GM04503 (cell line): ENCODE data around the gene LPAR3.

Experiments
- DNase-seq: peaks from one replicate; pipeline ENCODE4 v3.0.0-alpha.2; 2012; ENCODE audit warnings: low read depth

LPAR3 gene

DNA sequence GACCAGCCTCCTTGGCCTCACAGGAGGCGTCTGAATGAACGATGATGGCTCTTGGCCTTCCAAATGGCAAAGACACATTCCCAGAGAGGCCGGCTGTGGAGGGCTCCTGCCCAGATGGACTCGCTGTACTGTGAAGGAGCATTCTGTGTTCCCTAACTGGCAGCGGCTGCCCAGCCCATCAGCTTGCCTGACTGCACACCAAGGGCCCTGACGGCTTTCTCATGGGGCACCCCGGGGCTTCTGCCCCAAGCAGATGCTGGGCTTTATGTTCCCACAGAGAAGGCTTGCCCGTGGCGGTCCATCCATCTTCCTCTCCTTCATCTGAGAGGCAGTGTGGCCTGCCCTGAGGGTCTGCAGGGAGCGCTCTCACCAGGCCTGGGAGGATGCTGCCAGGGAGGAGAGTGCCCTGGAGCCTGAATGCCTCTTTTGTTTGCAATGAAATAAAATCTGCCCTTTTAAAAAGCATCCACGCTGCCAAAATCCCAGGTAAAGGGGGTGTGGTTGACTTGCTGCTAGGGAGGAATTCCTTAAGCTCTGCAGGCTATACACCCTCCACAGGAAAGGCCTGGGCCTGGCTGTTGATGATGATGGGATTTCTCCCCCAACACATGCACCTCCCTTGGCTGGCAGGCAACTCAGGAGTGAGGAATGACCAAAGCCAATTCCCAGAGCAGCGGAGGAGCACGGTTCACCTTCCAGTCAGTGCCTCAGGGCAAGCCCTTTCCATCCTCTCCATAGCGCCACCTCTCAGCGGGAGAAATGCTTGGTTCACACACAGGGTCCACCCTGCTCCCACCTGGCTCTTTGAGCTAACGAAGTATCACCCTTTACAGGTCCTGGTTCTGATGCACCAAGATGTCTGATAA, 118.1 kb downstream of the LPAR3 start:
- DNase-seq = no peak

DNA sequence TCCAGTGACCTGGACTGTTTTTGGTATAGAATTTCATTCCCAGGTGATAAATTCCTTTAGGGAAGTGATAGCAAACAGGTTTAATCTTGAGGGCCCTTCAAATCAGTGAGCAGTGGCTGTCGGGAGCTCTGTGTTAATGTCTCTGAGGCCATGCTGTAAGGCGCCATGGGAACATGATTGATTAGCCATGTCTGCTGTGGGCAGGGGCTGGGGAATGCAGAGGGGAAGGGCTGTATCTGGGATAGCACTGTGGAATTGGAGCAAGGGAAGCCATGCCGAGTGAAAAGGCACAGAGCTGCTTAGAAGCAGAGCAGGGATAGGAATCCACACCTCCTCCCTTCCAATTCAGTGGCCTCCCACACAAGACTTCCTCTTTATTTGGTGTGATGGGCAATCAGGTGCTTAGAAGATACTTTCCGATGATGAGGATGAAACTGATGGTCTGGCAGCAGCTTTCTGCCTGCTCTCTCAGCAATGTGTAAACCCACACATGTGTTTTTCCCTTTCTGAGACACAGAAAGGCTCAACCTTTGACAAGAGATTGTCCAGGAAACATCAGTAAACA, 119.0 kb downstream of the LPAR3 start:
- no peak for DNase-seq

DNA sequence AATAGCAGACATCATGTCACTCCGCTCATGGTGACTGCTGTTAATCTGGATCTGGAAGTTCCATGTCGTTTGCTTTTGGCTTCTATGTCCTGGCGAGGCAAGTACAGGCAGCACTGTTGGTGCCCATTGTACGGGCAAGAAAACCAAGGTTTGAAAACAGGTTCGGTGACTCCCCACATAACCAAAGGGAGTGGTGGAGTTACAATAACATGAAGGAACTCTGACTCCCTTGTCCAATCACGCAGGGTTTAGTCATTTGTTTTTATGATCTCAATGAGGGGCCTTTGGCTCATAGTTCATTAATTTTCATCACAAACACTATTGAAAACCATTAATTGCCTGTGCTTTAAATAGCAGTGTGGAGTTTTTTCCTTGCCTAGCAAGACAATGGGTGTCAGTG, 119.8 kb downstream of the LPAR3 start:
- DNase-seq = no peak

- DNase-seq = no peak
Measured at GRCh38 chr1:84772428-84772943, 120.5 kb downstream of the LPAR3 start.

- no peak for DNase-seq
Measured at GRCh38 chr1:84771895-84772294, 121.1 kb downstream of the LPAR3 start.

- DNase-seq = no peak
Measured at GRCh38 chr1:84770481-84770880, 122.5 kb downstream of the LPAR3 start.

DNA sequence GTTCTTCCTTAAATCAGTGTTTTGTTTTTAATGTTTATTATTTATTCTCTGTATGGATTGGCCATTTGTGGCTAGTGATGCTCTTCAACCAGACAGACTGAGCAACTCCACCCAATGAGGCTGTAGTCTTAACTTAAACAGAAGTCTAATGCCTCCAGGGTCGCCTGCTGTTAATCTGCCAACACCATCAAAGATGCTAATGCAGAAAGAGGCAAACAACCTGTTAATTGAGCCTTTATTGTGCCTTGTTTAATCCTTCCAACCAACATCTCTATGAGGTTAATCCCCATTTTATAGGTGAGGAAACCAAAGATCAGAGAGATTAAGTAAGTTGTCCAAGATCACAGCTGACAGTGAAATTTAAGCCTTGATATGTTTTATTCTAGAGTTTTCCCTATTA, 123.4 kb downstream of the LPAR3 start:
- no peak for DNase-seq

DNA sequence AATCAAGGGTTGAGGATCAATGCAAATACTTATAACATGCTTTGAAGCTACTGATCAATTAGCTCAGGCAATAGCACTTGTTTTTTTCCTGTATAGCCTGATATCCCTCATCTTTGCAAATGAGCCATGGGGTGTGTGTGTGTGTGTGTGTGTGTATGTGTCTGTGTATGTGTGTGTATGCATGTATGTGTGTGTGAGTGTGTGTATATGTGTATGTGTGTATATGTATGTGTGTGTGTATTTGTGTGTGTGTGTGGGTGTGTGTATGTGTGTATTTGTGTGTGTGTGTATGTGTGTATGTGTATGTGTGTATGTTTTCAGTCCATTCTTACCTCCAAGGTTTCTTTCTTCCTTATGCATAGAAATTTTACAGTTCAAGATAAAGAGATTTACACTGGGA, 124.4 kb downstream of the LPAR3 start:
- no peak for DNase-seq

DNA sequence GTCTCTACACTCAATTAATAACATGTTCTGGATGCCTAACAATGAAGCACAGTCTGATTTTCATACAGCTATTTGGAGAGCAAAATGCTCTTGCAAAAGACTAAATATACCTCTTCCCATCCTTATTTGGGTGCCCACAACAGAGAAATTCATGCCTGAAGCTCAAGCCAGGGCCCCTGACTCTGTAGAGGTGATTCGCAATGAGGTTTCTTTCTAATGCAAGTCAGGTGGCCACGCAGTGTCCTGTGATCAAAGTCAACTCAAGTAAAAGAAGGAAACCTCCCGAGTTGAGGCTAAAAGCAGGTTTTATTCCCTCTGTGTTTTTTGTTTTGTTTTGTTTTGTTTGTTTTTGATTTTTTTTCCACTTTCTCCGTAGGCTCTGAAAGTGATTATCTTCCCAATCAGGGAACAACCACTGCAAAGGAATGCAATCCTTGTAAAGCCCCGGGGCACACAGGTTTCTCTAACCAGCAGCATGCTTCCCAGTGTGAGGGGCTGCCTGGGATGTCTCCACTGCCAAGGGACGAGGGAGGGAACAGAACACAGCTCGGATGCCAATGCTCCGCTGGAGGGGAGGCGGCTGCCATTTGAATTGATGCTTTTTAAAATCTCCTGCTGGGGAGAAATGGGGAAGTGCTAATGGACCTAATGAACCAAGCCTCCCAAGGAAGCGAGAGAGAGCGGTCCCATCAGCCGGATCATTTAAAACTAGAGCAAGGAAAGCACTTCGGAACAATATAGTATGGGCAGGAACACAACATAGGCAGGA, 128.9 kb downstream of the LPAR3 start:
- no peak for DNase-seq

- no peak for DNase-seq
Measured at GRCh38 chr1:84762664-84763063, 130.3 kb downstream of the LPAR3 start.
